LNCAP (cell line): ENCODE results near the gene VSTM4.

Experiments
- CTCF ChIP-seq: fragments of 450-650 bp; IDR thresholded peaks from 2 replicates; pipeline ENCODE4 v1.5.1; 2017; ENCODE audit warnings: mild to moderate bottlenecking

The VSTM4 gene

GRCh38 chr10:49076319-49076718, 39.0 kb downstream of the VSTM4 start:
- TF ChIP-seq CTCF = no peak

- TF ChIP-seq CTCF = no peak
Measured at GRCh38 chr10:49075743-49076142, 39.6 kb downstream of the VSTM4 start.

GRCh38 chr10:49074836-49075682, 40.3 kb downstream of the VSTM4 start:
- no peak for TF ChIP-seq CTCF

- TF ChIP-seq CTCF = no peak
Measured at GRCh38 chr10:49072166-49072885, 43.0 kb downstream of the VSTM4 start.

GRCh38 chr10:49071160-49071761, 44.1 kb downstream of the VSTM4 start:
- TF ChIP-seq CTCF = no peak

GRCh38 chr10:49070701-49071100, 44.6 kb downstream of the VSTM4 start:
- TF ChIP-seq CTCF = no peak

- no peak for TF ChIP-seq CTCF
Measured at GRCh38 chr10:49068672-49069217, 46.6 kb downstream of the VSTM4 start.
